GM19467 (cell line): ENCODE data around the gene INSYN1.
"Not testable (repeated sequence)": the region's sequence is repeated elsewhere in the genome, so short reads cannot be mapped to it uniquely, and the experiment has no call there.

Source experiments
- ATAC-seq: cut with Tn5 transposase; IDR thresholded peaks from one replicate; pipeline ENCODE4 v1.9.1; 2021; ENCODE audit warnings: mild to moderate bottlenecking, moderate library complexity; ENCODE audit not compliant: unreplicated experiment

Gene INSYN1

GRCh38 chr15:73715417-73715816 is 37.7 kb downstream of the INSYN1 start:
- ATAC-seq, result no peak

- ATAC-seq, result no peak
Observed at GRCh38 chr15:73714695-73715301, 38.4 kb downstream of the INSYN1 start.

- no peak for ATAC-seq
Observed at GRCh38 chr15:73712107-73712506, 41.0 kb downstream of the INSYN1 start.

- no peak for ATAC-seq
Observed at GRCh38 chr15:73711526-73711925, 41.6 kb downstream of the INSYN1 start.

GRCh38 chr15:73710321-73710720 is 42.8 kb downstream of the INSYN1 start:
- no peak for ATAC-seq

- ATAC-seq, result no peak
Observed at GRCh38 chr15:73709686-73710085, 43.5 kb downstream of the INSYN1 start.

GRCh38 chr15:73709241-73709640 is 43.9 kb downstream of the INSYN1 start:
- no peak for ATAC-seq

GRCh38 chr15:73708691-73709090 is 44.5 kb downstream of the INSYN1 start:
- ATAC-seq, result no peak

GRCh38 chr15:73704869-73705645 is 48.1 kb downstream of the INSYN1 start:
- ATAC-seq, result no peak

GRCh38 chr15:73704142-73704868 is 48.8 kb downstream of the INSYN1 start:
- ATAC-seq, result not testable (repeated sequence)

- ATAC-seq, result not testable (repeated sequence)
Observed at GRCh38 chr15:73703601-73704000, 49.5 kb downstream of the INSYN1 start.

- not testable (repeated sequence) for ATAC-seq
Observed at GRCh38 chr15:73702311-73703239, 50.6 kb downstream of the INSYN1 start.

GRCh38 chr15:73700041-73700842 is 52.9 kb downstream of the INSYN1 start:
- ATAC-seq, result no peak

GRCh38 chr15:73699249-73700040 is 53.7 kb downstream of the INSYN1 start:
- ATAC-seq, result no peak

GRCh38 chr15:73697033-73697467 is 56.1 kb downstream of the INSYN1 start:
- ATAC-seq, result peak; percentile 77

- ATAC-seq, result no peak
Observed at GRCh38 chr15:73696641-73697001, 56.5 kb downstream of the INSYN1 start.

- ATAC-seq, result no peak
Observed at GRCh38 chr15:73695773-73696640, 57.1 kb downstream of the INSYN1 start.

GRCh38 chr15:73694419-73694818 is 58.7 kb downstream of the INSYN1 start:
- no peak for ATAC-seq
